ENCODE measurements around the gene HDAC11.

GRCh38 chr3:13492976-13493866 is 13.1 kb downstream of the HDAC11 start:
- TF ChIP-seq CTCF (IDR thresholded peaks at IDR 0.05; ENCODE audit: insufficient read depth, low read length) (no peak), POLR2AphosphoS5 (IDR thresholded peaks at IDR 0.05; ENCODE audit: low read depth) (no peak), SPI1 (IDR thresholded peaks at IDR 0.05; ENCODE audit: borderline replicate concordance, low read depth) (no peak)

All from HL-60 (cell line).